Testis (tissue), 3 donors: Measurements from ENCODE around the gene TP73. TPM values are rescaled to one million over a fixed set of nuclear protein-coding genes. Genes with fewer than 3 reads are reported as not detected.

ENCODE experiments used
- DNase-seq: peaks from one replicate; pipeline ENCODE4 v3.0.0-alpha.2; 2019
- H3K27ac ChIP-seq, 2 donors: fragments of 200-600 bp; sonication (generic); one replicate each; pipeline ENCODE4 v1.5.1; 2019
- H3K27me3 ChIP-seq: fragments of 200-600 bp; sonication (generic); one replicate; pipeline ENCODE4 v1.5.1; 2019
- H3K36me3 ChIP-seq: fragments of 200-600 bp; sonication (generic); one replicate; pipeline ENCODE4 v1.5.1; 2017; ENCODE audit warnings: low read depth; ENCODE audit errors: missing control alignments
- H3K4me1 ChIP-seq: fragments of 200-600 bp; sonication (generic); one replicate; pipeline ENCODE4 v1.5.1; 2019
- H3K4me3 ChIP-seq, 2 donors: fragments of 200-600 bp; sonication (generic); one replicate each; pipeline ENCODE4 v1.5.1; 2017 to 2019
- H3K9me3 ChIP-seq: fragments of 200-600 bp; sonication (generic); one replicate; pipeline ENCODE4 v1.5.1; 2017
- CTCF ChIP-seq, 3 experiments: fragments of 450-650 bp in 2 of 3; fragments of 200-600 bp in 1 of 3; sonication (generic) in 1 of 3; IDR thresholded peaks; one replicate each; pipeline ENCODE4 v1.5.1; 2016 to 2019; ENCODE audit warnings: antibody characterized with exemption in 3 of 3, mild to moderate bottlenecking in 2 of 3, moderate library complexity in 1 of 3
- POLR2A ChIP-seq: fragments of 450-650 bp; IDR thresholded peaks from one replicate; pipeline ENCODE4 v1.6.1; 2017; ENCODE audit warnings: antibody characterized with exemption, mild to moderate bottlenecking, moderate library complexity
- WGBS, 2 donors: methylation state at CpG; one replicate each; pipeline ENCODE4 v1.1.5; 2018; 5-methylcytosine and 5-hydroxymethylcytosine counted together
- intact Hi-C: fragments of 100-400 bp; cut with DNase I; formaldehyde crosslinking; loops from one replicate; pipeline ENCODE4 v1.15.1; 2023; ENCODE audit warnings: low total_unique reads
- polyA plus RNA-seq: library from polyadenylated mRNA; stranded (reverse); fragments of 350-450 nt; fragmentation: Illumina TruSeq; extraction: RNeasy Lipid Tissue Mini Kit (QIAGEN cat#74804); gene quantifications from one replicate; pipeline ENCODE4 v1.2.3, GENCODE V29; 2014; ENCODE audit warnings: low read depth, low replicate concordance; ENCODE audit not compliant: insufficient read depth
- total RNA-seq, 2 donors: library from RNA; depleted of rRNA; stranded (reverse); fragments of >200 nt; gene quantifications; one replicate each; pipeline ENCODE4 v1.2.3, GENCODE V29; 2016

TP73 gene
- total and polyA plus RNA-seq, 3 donors from 2014 or later = 1.3 to 2.2 (median 1.5) TPM

- H3K27ac ChIP-seq = no peak overlapping the region
- TF ChIP-seq CTCF (IDR thresholded peaks at IDR 0.05) (no peak), POLR2A (no peak)
- no peaks in the 10 kb centered on the region for H3K27me3 ChIP-seq
- no peaks in the 10 kb centered on the region for H3K9me3 ChIP-seq
- 80 to 87% methylated on average over 17 to 22 of the region's 22 CpGs for WGBS, 2 donors
- no peak for DNase-seq
- no peaks in the 10 kb centered on the region for H3K4me1 ChIP-seq
- no peaks in the 10 kb centered on the region for H3K36me3 ChIP-seq
- intact Hi-C loops = no loop called here
- H3K4me3 ChIP-seq = no peak overlapping the region
Measured at GRCh38 chr1:3676581-3677470, 24.5 kb downstream of the TP73 start.

DNA sequence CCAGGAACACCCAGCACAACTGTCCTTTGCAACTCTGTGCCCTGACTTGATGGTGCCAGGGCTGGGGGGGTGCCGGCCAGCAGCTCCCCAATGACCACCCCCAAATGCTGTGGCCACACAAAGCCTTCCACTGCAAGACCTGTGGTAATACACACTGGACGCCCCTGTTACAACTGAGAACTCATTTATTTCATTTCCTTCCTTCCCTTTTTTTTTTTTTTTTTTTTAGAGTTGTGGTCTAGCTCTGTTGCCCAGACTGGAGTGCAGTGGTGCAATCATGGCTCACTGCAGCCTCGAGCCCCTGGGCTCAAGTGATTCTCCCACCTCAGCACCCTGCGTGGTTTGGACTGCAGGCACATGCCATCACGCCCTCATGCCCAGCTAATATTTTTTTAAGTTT, 25.2 kb downstream of the TP73 start:
- no peak overlapping the region for H3K4me3 ChIP-seq
- TF ChIP-seq POLR2A (no peak), CTCF (IDR thresholded peaks at IDR 0.05) (no peak)
- intact Hi-C loops = no loop called here
- H3K4me1 ChIP-seq = no peaks in the 10 kb centered on the region
- no peaks in the 10 kb centered on the region for H3K36me3 ChIP-seq
- H3K27me3 ChIP-seq = no peaks in the 10 kb centered on the region
- H3K27ac ChIP-seq = no peak overlapping the region
- WGBS, 2 donors = 68 to 85% methylated on average over 4 to 5 of the region's 5 CpGs
- no peaks in the 10 kb centered on the region for H3K9me3 ChIP-seq
- no peak for DNase-seq

DNA sequence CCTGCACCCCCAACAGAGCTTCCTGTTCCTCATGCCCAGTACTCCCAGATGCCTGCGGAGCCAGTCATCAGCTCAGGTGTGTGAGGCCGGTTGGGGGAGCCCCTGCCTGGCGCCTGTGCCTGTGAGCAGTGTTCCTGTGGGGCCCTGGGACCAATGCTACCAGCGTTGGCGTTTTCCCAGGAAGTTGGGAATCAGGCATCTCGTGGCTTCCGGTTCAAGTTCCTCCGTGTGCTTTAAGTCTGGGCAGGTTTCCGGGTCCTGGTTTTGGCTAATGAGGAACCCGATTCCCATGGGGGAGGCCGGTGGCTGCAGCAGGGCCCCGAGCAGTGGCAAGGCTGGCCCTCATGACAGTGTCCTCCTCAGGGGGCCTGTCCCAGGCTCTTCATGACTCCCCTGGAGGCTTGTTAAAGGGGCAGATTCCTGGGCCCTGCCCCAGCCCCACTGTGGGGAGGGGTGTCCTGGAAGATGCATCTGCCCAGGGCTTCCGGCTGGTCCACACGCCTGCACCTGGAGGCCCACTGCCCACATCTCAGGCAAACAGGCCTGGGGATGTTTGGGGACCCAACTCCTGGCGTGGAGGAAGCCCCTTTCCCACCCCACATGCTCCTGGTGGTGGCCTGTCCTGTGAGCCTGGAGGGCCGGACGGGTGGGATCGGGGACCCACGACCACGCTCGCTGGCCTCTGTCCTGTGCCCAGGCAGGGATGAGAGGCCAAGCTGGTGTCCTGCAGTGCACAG, 26.2 kb downstream of the TP73 start:
- DNase-seq = no peak
- no peaks in the 10 kb centered on the region for H3K36me3 ChIP-seq
- TF ChIP-seq CTCF (IDR thresholded peaks at IDR 0.05) (no peak), POLR2A (no peak)
- 76% methylated on average over 19 of the region's 21 CpGs; no CpG with 5 or more reads in 1 of the 2 donors for WGBS, 2 donors
- no peak overlapping the region for H3K4me3 ChIP-seq
- H3K27ac ChIP-seq = no peak overlapping the region
- no peaks in the 10 kb centered on the region for H3K4me1 ChIP-seq
- no peaks in the 10 kb centered on the region for H3K9me3 ChIP-seq
- H3K27me3 ChIP-seq = no peaks in the 10 kb centered on the region
- intact Hi-C loops = no loop called here

DNA sequence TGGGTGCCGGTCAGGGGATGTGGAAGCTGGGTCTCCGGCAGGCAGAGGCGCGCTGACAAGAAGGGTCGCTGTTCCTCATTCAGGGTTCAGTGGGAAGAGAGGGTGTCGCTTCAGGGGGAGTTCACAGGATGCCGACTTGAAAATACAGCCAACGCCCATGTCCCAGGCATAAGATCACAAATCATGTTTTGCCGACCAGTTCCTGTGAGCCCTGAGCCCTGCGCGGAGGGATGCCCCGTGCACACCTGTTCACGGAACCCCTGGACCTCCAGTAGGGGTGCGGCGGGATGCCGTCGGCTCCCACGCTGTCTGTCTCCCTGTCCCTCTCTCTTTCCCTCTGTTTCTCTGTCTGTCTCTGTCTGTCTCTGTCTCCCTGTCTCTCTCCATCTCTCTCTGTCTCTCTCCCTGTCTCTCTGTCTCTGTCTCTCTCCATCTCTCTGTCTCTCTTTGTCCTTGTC, 26.8 kb downstream of the TP73 start:
- Histone ChIP-seq H3K27me3 (no peaks in the 10 kb centered on the region), H3K36me3 (no peaks in the 10 kb centered on the region), H3K27ac (no peak overlapping the region), H3K4me1 (no peaks in the 10 kb centered on the region), H3K4me3 (no peak overlapping the region), H3K9me3 (no peaks in the 10 kb centered on the region)
- DNase-seq = no peak
- no peak for TF ChIP-seq CTCF (IDR thresholded peaks at IDR 0.05)
- TF ChIP-seq POLR2A = no peak
- WGBS, 2 donors = 78 to 79% methylated on average over 17 to 18 of the region's 18 CpGs
- intact Hi-C loops = no loop called here
